Astrocyte of the spinal cord (primary cell): Measurements from ENCODE around the gene PJVK.
"Not testable (repeated sequence)": the region's sequence is repeated elsewhere in the genome, so short reads cannot be mapped to it uniquely, and the experiment has no call there.

Experiments
- DNase-seq: peaks from one replicate; pipeline ENCODE4 v3.0.0; 2011; ENCODE audit warnings: low read depth, low spot score
- H3K4me3 ChIP-seq: 2 replicates; pipeline ENCODE4 v1.5.1; 2011; ENCODE audit warnings: low read depth, mild to moderate bottlenecking, low read length, moderate library complexity
- in situ Hi-C: cut with HindIII; loops from 2 replicates; pipeline ENCODE4 v1.10.0; 2017; ENCODE audit warnings: low sequenced_read_pairs
- TF ChIP-seq, protein P1 (sequence below): IDR thresholded peaks from 2 replicates; pipeline ENCODE4 v1.5.1; 2012; ENCODE audit warnings: low read depth, mild to moderate bottlenecking, low read length, inconsistent platforms

The PJVK gene

DNA sequence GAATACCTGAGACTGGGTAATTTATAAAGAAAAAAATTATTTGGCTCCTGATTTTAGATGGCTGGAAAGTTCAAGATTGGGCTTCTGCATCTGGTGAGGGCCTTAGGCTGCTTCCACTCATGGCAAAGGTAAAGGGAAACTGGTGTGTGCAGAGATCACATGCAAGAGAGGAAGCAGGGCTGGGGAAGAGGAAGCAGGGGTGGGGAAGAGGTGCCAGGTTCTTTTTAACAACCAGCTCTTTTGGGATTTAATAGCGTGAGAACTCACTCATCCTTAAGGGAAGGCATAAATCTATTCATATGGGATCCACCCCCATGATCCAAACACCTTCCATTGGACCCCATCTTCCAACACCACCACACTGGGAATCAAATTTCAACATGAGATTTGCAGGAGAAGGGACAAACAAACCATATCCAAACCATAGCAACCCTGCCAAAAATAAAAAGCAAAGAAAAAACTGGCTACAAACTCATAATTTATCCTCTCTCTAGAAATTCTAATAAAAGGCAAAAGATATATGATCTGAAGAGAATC, 30.6 kb upstream of the PJVK start:
- TF ChIP-seq, protein P1, sequence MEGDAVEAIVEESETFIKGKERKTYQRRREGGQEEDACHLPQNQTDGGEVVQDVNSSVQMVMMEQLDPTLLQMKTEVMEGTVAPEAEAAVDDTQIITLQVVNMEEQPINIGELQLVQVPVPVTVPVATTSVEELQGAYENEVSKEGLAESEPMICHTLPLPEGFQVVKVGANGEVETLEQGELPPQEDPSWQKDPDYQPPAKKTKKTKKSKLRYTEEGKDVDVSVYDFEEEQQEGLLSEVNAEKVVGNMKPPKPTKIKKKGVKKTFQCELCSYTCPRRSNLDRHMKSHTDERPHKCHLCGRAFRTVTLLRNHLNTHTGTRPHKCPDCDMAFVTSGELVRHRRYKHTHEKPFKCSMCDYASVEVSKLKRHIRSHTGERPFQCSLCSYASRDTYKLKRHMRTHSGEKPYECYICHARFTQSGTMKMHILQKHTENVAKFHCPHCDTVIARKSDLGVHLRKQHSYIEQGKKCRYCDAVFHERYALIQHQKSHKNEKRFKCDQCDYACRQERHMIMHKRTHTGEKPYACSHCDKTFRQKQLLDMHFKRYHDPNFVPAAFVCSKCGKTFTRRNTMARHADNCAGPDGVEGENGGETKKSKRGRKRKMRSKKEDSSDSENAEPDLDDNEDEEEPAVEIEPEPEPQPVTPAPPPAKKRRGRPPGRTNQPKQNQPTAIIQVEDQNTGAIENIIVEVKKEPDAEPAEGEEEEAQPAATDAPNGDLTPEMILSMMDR = no peak
- no peak overlapping the region for H3K4me3 ChIP-seq
- in situ Hi-C loops = no loop called here
- no peak for DNase-seq

DNA sequence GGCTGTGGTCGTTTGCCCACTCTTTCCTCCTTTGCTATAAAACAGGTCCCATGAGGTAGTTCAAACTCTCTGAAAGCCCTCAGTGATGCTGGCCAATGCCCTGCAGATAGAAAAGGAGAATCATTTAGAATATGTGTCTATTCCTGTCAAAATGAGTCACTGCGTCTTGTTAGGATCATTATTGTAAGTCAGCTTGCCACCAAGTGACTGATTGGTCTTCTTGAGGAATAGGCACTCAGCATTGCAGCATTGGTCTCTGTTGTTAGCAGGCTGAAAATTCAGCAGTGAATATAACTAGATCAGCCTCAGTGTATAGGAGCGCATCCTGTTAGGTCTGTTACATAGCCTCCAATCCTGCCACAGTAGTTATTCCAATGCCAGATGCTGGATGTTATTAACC, 29.1 kb upstream of the PJVK start:
- in situ Hi-C loops = no loop called here
- no peak for DNase-seq
- no peak overlapping the region for H3K4me3 ChIP-seq
- TF ChIP-seq, protein P1 = no peak

DNA sequence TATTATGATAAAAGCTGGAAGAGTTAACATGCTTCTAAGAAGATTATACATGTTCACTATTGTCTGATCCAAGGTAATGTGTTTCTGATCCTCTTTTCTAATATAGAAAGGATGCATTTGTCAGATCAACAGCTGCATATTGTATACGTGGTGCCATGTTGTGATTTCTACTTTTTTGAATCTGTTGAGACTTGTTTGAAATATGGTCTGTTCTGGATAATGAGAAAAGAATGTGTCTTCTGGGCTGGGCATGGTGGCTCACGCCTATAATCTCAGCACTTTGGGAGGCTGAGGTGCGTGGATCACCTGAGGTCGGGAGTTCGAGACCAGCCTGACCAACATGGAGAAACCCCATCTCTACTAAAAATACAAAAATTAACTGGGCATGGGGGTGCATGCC, 27.4 kb upstream of the PJVK start:
- in situ Hi-C loops, DNase-seq, H3K4me3 ChIP-seq: not testable (repeated sequence)

DNA sequence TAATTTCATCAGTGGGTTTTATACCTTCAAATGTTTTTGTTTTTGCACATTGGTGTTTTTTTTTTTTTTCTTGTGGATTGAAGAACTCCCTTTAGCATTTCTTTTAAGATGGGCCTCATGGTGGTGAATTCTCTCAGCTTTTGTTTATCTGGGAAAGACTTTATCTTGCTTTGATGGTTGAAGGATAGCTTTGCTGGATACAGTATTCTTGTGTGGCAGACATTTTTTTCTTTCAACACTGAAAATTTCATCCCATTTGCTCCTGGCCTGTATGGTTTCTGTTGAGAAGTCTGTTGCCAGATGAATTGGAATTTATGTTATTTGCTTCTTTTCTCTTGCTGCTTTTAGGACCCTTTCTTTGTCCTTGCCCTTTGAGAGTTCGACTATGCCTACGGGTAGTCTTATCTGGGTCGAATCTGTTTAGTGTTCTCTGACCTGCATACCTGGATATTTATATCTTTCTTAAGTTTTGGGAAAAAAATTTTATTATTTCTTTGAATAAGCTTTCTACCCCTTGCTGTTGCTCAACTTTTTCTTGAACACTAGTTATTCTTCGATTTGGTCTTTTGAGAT, 25.8 kb upstream of the PJVK start:
- DNase-seq = no peak
- in situ Hi-C loops = no loop called here
- no peak overlapping the region for H3K4me3 ChIP-seq
- TF ChIP-seq, protein P1 = no peak

DNA sequence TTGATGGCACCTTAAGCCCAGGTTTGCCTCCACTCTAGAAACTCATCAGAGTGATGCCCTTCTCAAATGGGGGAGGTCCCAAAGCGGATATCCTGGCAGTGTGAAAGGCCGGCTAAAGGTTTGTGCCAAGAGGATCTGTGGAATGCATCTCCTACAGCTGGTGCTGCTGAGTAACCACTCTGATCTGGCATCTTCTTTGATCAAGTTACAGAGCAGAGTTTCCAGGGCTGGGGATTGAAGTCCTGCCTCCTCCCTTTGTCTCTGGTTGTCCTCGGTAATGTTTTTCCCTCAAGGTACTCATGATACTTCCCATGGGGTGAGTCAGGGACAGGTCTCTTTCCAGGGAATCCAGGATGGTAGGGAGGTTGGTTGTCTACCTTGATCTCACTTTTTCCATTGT, 24.8 kb upstream of the PJVK start:
- in situ Hi-C loops = no loop called here
- no peak overlapping the region for H3K4me3 ChIP-seq
- TF ChIP-seq, protein P1 = no peak
- DNase-seq = peak; percentile 27

DNA sequence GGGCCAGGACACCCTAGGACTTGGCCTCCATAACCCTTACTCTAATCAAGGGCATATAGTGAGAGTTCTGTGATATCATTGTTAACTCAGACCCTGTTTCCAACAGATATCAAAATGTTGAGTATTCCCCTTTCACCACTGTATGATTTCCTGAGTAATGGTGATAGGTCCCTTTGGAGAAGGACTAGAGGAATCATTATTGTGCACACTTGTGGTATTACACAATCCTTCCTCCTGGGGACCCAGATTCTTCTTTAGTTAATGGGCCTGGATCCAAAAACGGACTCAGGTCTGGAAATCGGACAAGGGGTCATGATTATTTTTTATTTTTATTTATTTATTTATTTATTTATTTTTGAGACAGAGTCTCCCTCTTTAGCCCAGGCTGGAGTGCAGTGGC, 23.7 kb upstream of the PJVK start:
- TF ChIP-seq, protein P1 = no peak
- DNase-seq = no peak
- in situ Hi-C loops = no loop called here
- H3K4me3 ChIP-seq = no peak overlapping the region

DNA sequence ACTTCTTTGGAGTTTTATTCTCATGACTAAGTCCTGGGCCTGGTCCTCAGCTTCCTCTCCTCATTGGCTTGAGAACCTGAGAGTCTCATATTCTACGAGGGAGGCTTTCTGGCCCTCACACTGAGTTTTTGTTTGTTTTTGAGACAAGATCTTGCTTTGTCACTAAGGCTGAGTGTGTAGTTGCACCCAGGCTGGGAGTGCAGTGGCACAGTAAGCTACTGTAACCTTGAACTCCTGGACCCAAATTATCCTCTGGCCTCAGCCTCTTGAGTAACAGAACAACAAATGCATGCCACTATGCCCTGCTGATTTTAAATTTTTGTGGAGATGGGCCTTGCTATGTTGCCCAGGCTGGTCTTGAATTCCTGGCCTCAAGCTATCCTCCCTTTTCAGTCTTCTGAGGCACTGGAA, 22.8 kb upstream of the PJVK start:
- DNase-seq = no peak
- in situ Hi-C loops = no loop called here
- TF ChIP-seq, protein P1 = no peak
- H3K4me3 ChIP-seq = no peak overlapping the region
